T47D (cell line): ENCODE results near the gene BSN.
A peak's percentile ranks its signal among the peaks of the same experiment; 100 is the strongest.
"Not testable (repeated sequence)": the region's sequence is repeated elsewhere in the genome, so short reads cannot be mapped to it uniquely, and the experiment has no call there.

Experiments used
- DNase-seq, 2 experiments: peaks; one replicate each; pipeline versions ENCODE4 v3.0.0 to v3.0.0-alpha.2; 2011 to 2012; ENCODE audit warnings: low read depth in 1 of 2, low spot score in 1 of 2
- JUND ChIP-seq: IDR thresholded peaks from 2 replicates; pipeline ENCODE4 v1.6.1; 2012; ENCODE audit warnings: low read depth
- in situ Hi-C: cut with HindIII; loops from 2 replicates; pipeline ENCODE4 v1.10.0; 2016; ENCODE audit warnings: low sequenced_read_pairs, low pct_unique_long_range_greater_than_20kb

BSN gene

GRCh38 chr3:49539659-49540560, 14.4 kb upstream of the BSN start:
- TF ChIP-seq JUND = no peak
- DNase-seq = peak; percentile 76 to 95
- in situ Hi-C loops = no loop called here

- in situ Hi-C loops = no loop called here
- TF ChIP-seq JUND = no peak
Observed at GRCh38 chr3:49552087-49552486, 2.2 kb upstream of the BSN start.

GRCh38 chr3:49553324-49553691, 969 bp upstream of the BSN start:
- no peak for TF ChIP-seq JUND
- DNase-seq = no peak
- in situ Hi-C loops = no loop called here

More at GRCh38 chr3:49552087-49552486, 2.2 kb upstream of the BSN start:
- no peak for DNase-seq

GRCh38 chr3:49554633-49555265, 472 bp downstream of the BSN start:
- peak; percentile 42 to 53 for DNase-seq
- no peak for TF ChIP-seq JUND
- in situ Hi-C loops = no loop called here

- in situ Hi-C loops = no loop called here
- TF ChIP-seq JUND = no peak
- DNase-seq = no peak
Observed at GRCh38 chr3:49556500-49557275, 2.4 kb downstream of the BSN start.

- no peak for TF ChIP-seq JUND
- no peak for DNase-seq
- in situ Hi-C loops = no loop called here
Observed at GRCh38 chr3:49563040-49563578, 8.8 kb downstream of the BSN start.

- DNase-seq = no peak
- in situ Hi-C loops = no loop called here
- TF ChIP-seq JUND = no peak
Observed at GRCh38 chr3:49563766-49564165, 9.5 kb downstream of the BSN start.

GRCh38 chr3:49566312-49566711, 12.0 kb downstream of the BSN start:
- no peak for TF ChIP-seq JUND
- in situ Hi-C loops = no loop called here
- DNase-seq = no peak

- in situ Hi-C loops = no loop called here
- TF ChIP-seq JUND = no peak
- DNase-seq = no peak
Observed at GRCh38 chr3:49567406-49567805, 13.1 kb downstream of the BSN start.

GRCh38 chr3:49568965-49569364, 14.7 kb downstream of the BSN start:
- TF ChIP-seq JUND = no peak
- in situ Hi-C loops = no loop called here
- no peak for DNase-seq

- no peak for DNase-seq
- in situ Hi-C loops = no loop called here
- TF ChIP-seq JUND = no peak
Observed at GRCh38 chr3:49570028-49570654, 15.9 kb downstream of the BSN start.

GRCh38 chr3:49582177-49582576, 27.9 kb downstream of the BSN start:
- no peak for DNase-seq
- in situ Hi-C loops = no loop called here
- TF ChIP-seq JUND = no peak

- in situ Hi-C loops, DNase-seq: not testable (repeated sequence)
Observed at GRCh38 chr3:49585261-49585755, 31.0 kb downstream of the BSN start.
